Sigmoid colon (tissue), 3 donors: Measurements from ENCODE around the gene TMEM198.

ENCODE experiments used
- CTCF ChIP-seq, 4 experiments: fragments of 450-650 bp in 3 of 4; fragments of 200-600 bp in 1 of 4; IDR thresholded peaks; one replicate each; pipeline ENCODE4 v1.5.1; 2016 to 2019; ENCODE audit warnings: antibody characterized with exemption in 4 of 4, mild to moderate bottlenecking in 3 of 4, moderate library complexity in 2 of 4
- POLR2A ChIP-seq, 2 donors: fragments of 450-650 bp; IDR thresholded peaks; one replicate each; pipeline ENCODE4 v1.6.1; 2016; ENCODE audit warnings: antibody characterized with exemption in 2 of 2, mild to moderate bottlenecking in 2 of 2, moderate library complexity in 2 of 2

DNA sequence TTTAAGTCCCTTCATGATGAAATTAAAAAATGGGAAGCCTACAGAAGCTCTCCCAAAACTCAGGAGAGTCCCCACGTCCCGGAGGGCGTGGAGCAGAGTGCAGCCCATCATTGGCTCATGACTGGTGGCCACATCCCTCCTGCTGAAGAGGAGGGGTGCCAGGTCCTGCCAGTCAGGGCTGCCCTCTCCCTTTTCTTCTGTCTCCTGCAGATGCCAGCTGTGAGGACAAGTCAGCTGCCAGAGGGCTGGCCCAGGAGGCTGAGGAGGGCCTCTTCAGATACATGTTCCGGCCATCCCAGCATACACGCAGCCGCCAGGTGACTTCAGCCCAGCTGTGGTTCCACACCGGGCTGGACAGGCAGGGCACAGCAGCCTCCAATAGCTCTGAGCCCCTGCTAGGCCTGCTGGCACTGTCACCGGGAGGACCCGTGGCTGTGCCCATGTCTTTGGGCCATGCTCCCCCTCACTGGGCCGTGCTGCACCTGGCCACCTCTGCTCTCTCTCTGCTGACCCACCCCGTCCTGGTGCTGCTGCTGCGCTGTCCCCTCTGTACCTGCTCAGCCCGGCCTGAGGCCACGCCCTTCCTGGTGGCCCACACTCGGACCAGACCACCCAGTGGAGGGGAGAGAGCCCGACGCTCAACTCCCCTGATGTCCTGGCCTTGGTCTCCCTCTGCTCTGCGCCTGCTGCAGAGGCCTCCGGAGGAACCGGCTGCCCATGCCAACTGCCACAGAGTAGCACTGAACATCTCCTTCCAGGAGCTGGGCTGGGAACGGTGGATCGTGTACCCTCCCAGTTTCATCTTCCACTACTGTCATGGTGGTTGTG lies 30.9 kb downstream of the TMEM198 start:
- TF ChIP-seq CTCF (IDR thresholded peaks at IDR 0.05) (no peak), POLR2A (IDR thresholded peaks at IDR 0.05) (no peak)
